Retinal pigment epithelial cell (primary cell): Measurements from ENCODE around the gene HOXD8.

ENCODE experiments used
- DNase-seq: peaks from one replicate; pipeline ENCODE4 v3.0.0-alpha.2; 2010; ENCODE audit warnings: low read depth
- H3K4me3 ChIP-seq: 2 replicates; pipeline ENCODE4 v1.5.1; 2011; ENCODE audit warnings: mild to moderate bottlenecking, low read length, control low read depth, moderate library complexity
- TF ChIP-seq, protein P1 (sequence below): conservative IDR thresholded peaks from 2 replicates; pipeline ENCODE4 v1.5.1; 2011; ENCODE audit warnings: low read depth, low read length, control low read depth, inconsistent platforms

The HOXD8 gene

DNA sequence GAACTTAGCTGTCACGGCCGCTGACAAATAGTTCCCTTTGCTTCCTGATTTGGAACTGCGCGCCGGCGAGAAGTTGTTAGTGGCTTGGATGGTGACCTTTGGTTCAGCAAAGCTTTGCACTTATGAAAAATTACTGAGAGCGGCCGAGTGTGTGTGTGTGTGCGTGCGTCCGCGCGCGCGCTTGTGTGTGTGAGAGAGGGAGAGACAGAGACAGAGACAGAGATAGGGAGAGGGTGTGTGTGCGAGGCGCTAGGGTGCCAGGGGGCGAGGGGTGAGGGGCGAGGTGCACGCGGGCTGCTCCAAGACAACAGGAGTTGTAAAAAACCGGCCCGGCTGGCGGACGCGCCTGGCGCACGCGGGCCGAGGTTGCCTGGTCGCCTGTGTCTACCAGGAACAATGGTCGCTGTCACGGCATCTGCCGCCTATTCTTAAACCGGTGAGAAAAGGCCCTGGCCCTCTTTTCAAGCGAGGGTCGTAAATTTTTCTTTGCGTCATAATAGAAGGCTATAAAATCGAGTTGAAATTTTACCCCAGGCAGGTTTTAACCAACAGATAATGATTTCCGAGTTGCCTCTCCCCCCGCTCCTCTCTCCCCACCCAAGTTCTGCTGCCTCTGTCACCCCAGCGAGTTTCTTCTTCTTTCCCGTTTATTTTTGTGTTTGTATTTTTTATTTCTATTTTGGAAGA is 28.1 kb downstream of the HOXD8 start:
- TF ChIP-seq, protein P1, sequence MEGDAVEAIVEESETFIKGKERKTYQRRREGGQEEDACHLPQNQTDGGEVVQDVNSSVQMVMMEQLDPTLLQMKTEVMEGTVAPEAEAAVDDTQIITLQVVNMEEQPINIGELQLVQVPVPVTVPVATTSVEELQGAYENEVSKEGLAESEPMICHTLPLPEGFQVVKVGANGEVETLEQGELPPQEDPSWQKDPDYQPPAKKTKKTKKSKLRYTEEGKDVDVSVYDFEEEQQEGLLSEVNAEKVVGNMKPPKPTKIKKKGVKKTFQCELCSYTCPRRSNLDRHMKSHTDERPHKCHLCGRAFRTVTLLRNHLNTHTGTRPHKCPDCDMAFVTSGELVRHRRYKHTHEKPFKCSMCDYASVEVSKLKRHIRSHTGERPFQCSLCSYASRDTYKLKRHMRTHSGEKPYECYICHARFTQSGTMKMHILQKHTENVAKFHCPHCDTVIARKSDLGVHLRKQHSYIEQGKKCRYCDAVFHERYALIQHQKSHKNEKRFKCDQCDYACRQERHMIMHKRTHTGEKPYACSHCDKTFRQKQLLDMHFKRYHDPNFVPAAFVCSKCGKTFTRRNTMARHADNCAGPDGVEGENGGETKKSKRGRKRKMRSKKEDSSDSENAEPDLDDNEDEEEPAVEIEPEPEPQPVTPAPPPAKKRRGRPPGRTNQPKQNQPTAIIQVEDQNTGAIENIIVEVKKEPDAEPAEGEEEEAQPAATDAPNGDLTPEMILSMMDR: no peak
- no peak for DNase-seq
- no peak overlapping the region for H3K4me3 ChIP-seq

DNA sequence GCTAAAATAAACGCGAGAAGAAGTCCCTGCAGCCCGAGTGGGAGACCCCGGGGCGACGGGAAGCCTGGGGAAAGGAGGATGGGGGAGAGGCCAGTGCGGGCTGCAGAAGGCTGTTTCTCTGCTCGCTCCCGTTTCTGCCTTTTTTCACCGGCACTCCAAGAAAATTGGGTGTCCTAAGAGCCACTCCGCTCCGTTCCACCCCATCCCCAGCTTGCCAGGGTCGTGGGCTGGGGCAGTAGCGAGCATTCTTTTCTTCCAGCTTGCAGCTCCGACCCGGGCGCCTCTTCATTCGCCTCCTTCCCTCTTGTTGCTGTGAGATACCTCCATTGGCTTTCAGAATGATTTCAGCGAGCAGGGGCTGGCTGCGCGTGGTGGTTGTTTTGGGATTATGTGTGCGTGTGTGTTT is 28.7 kb downstream of the HOXD8 start:
- DNase-seq: no peak
- no peak overlapping the region for H3K4me3 ChIP-seq
- TF ChIP-seq, protein P1: no peak

DNA sequence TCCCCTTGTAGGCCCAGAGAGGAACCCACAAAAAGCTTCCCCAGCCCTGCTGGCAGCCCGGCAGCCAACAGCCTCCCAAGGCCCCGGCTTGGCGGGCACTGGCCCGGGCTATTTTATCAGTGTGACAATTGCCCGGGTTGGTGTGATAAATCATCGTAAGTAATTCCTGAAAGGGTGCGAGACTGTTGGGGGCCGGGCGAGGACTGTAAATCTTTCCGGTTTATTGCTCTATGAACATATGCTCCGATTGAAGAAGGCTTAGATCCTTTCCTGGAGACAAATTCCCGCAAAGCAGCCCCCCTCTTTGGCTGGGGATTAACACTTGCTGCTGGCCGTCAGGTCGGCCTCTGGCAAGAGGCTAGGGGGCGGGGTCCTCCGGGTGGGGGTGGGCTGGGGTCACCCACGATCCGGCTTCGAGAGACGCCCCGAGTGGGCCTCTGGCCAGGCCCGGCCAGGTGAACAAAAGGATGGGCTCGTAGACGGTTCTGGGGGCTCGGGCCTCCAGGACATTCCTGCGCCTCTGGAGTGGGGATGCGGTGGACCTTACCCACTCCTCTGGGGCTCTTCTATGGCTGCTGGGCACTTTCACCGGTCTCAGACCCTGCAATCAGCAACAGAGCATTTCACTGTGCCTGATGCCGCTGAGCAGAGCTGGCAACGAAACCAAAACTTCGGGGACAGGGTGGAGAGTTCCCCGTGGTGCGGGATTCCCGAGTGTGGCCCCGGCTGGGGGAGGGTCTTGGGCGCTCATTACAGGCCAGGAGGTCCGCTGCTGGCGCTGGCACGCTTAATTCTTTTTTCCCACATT is 29.6 kb downstream of the HOXD8 start:
- DNase-seq: no peak
- TF ChIP-seq, protein P1: no peak
- no peak overlapping the region for H3K4me3 ChIP-seq

DNA sequence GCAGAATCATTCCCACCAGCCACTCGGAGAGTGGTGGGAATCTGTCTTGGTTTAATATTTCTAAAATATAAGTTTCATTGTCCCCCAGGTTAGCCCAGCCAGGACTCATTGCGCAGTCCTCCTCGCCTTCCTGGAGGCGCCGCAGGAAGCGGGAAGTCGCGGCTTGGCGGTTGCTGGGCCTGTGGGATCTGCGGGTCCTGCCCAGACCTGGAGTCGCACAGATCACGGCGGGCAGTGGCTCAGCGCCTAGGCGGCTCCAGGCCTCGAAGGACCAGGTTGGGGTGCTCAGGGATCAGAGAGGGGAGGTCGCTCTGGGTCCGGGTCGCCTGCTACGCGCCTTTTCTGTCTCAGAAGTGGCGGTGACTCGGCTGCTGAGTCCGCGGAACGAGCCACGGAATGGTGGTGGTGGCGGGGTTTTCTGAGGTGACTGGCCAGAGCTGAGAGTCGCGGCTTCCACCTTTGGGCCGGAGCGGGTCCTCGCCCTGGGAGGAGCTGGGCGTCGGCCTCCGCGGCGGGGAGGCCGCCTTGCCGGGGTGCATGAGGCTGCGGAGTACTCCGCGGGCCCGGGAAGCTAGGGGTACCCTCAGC is 30.3 kb downstream of the HOXD8 start:
- no peak for DNase-seq
- TF ChIP-seq, protein P1: no peak
- H3K4me3 ChIP-seq: no peak overlapping the region

DNA sequence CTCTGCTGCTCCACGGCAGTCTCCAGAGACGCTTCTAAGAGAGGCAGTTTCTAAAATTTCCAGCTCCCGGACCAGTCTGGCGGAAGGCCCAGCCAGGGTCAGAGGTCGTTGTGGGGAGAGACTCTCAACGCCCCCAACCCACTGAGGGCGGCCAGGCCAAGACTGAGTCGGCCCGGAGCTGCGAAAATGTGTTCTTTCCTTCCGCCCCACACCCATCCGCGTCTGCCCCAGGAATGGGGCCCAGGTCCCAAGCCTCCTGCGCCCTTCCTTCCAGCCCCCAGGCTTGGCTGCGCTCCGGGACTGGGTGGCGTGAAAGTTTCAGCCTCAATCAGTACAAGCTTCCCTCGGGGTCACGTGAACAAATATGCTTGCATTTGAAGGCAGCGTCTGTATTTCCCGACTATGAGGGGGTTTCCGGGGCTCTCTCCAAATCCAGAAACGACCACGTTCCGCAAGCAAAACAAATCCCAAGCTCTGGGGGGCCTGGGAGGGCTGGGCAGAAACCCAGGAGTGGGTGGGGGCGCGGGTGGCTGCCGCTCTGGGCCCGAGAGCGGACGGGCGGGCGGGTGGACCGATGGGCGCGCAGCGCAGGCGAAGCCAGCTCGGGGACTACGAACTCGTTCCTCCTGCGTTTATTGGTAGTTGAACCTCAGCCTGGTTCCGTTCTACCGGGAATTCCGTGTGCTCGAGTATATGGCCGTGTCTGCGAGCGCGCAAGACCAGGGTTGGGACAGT is 30.9 kb downstream of the HOXD8 start:
- H3K4me3 ChIP-seq: no peak overlapping the region
- DNase-seq: no peak
- TF ChIP-seq, protein P1: no peak

DNA sequence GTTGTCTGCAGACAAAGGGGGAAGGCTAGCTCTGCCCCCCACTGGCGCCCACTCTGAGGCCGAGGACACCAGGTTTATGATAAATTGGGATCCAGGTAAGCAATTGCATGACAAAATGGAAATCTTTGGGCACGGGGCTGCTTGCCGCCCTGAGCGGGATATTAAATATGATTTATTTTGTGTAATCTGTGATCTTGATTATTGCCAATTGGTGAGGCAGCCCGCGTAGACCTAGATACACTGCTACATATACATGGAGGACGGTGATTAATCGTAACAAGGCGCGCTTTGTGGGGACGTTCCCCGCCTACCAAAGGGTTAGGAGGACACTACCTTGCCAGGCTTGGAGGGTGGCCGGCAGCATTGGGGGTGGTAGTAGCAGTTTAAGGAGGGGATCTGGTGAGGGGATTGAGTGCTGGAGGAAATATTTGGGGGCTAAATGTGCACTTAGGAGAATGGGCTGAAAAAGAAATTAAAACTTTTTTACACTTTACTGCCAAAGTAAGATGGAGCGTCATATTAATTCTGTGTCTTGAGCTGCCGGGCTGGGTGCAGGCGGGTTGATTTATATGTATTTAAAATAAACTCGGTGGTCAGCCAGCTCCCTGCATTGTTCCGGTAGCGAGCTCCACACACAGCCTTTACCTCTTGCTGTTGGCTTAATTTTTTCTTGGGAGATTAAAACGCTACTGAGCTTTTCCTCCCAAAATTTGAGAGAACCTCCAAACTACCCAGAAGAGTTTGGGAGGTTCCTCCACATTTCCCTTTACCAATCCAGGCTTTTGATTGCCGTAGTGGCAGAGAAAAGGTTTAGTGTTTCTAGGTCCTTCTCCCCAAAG is 31.7 kb downstream of the HOXD8 start:
- DNase-seq: no peak
- H3K4me3 ChIP-seq: no peak overlapping the region
- TF ChIP-seq, protein P1: no peak
